ENCODE measurements around the gene NUP62. TPM values are rescaled to one million over a fixed set of nuclear protein-coding genes. Genes with fewer than 3 reads are reported as not detected.

The NUP62 gene
- total RNA-seq, 1 experiment from 2014 or later, result 37.9 TPM

- no peaks in the 10 kb centered on the region for H3K9me3 ChIP-seq (ENCODE audit: low read length)
- H3K27ac ChIP-seq (ENCODE audit: low read length), result peak overlapping the region; percentile 86
- peak overlapping the region; percentile 60; the same call in 1 of the 2 replicates for H2AFZ ChIP-seq (ENCODE audit: low read length)
- H3K36me3 ChIP-seq (ENCODE audit: insufficient read depth, low read length), result peaks cover 14% of the 10 kb centered on the region; the same call in 1 of the 2 replicates
- H3K4me2 ChIP-seq (ENCODE audit: low read depth, low read length, poor library complexity, severe bottlenecking), result peak overlapping the region; percentile 75
- H3K9me2 ChIP-seq (replicated peaks; ENCODE audit: insufficient read depth, low read length), result no peaks in the 10 kb centered on the region
- H3K27me3 ChIP-seq (ENCODE audit: low read length), result no peaks in the 10 kb centered on the region
- H3K4me3 ChIP-seq (ENCODE audit: low read length), result peak overlapping the region; percentile 84
- H3K9ac ChIP-seq (ENCODE audit: low read length), result peak overlapping the region; percentile 97
- no peaks in the 10 kb centered on the region for H4K20me1 ChIP-seq (ENCODE audit: insufficient read depth, low read depth, low read length)
- DNase-seq, result peak; percentile 92
- H3K79me2 ChIP-seq (ENCODE audit: low read length), result peaks cover 30% of the 10 kb centered on the region
- H3K4me1 ChIP-seq (ENCODE audit: low read length), result peaks cover 28% of the 10 kb centered on the region
Observed at GRCh38 chr19:49875857-49876421, 53.4 kb downstream of the NUP62 start.

GRCh38 chr19:49875177-49875576 lies 54.1 kb downstream of the NUP62 start:
- Histone ChIP-seq H3K9ac (ENCODE audit: low read length) (peak overlapping the region; percentile 97), H2AFZ (ENCODE audit: low read length) (no peak overlapping the region), H4K20me1 (ENCODE audit: insufficient read depth, low read depth, low read length) (no peaks in the 10 kb centered on the region), H3K79me2 (ENCODE audit: low read length) (peaks cover 30% of the 10 kb centered on the region), H3K9me2 (replicated peaks; ENCODE audit: insufficient read depth, low read length) (no peaks in the 10 kb centered on the region), H3K27ac (ENCODE audit: low read length) (peak overlapping the region; percentile 86; the same call in 1 of the 2 replicates), H3K4me3 (ENCODE audit: low read length) (peak overlapping the region; percentile 84), H3K4me1 (ENCODE audit: low read length) (peaks cover 35% of the 10 kb centered on the region), H3K9me3 (ENCODE audit: low read length) (no peaks in the 10 kb centered on the region), H3K27me3 (ENCODE audit: low read length) (no peaks in the 10 kb centered on the region), H3K36me3 (ENCODE audit: insufficient read depth, low read length) (0 out of 2 replicates have a peak, but pooled peaks cover 7% of the 10 kb centered on the region), H3K4me2 (ENCODE audit: low read depth, low read length, poor library complexity, severe bottlenecking) (peak overlapping the region; percentile 75)
- no peak for DNase-seq

DNA sequence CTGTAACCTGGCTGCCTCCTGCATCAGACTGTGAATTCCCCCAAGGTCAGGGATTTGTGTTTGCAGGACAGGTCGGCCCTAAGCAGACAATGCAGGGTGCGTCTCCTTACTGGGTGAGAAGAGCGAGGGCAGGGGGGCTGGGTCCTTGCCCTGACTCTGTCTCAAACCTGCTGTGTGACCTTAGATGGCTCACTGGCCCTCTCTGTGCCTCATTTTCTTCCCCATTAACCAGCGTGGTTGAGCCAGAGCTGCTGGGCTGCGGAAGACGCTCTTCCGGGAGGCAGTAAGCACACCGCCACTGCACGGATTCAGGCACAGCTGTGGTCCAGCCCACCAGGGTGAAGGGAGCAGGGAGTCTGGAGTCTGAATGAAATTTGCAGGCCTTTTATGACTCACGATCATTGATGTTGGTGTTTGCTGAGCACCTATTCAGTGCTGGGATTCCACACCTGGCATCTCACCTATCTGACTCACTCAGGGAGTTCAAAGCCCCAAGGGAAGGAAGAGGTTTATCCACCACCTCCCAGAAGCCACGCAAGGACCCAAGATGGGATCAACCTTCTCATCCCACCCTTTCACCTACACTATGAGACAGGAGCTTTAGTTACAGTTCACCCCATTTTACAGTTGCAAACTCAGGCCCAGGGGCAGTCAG lies 54.7 kb downstream of the NUP62 start:
- Histone ChIP-seq H3K27ac (ENCODE audit: low read length) (0 out of 2 replicates have a peak overlapping the region, but pooled peaks have one; percentile 86), H3K27me3 (ENCODE audit: low read length) (no peaks in the 10 kb centered on the region), H3K4me3 (ENCODE audit: low read length) (peak overlapping the region; percentile 84; the same call in 1 of the 2 replicates), H3K79me2 (ENCODE audit: low read length) (peaks cover 30% of the 10 kb centered on the region), H3K9ac (ENCODE audit: low read length) (peak overlapping the region; percentile 97), H4K20me1 (ENCODE audit: insufficient read depth, low read depth, low read length) (no peaks in the 10 kb centered on the region), H3K4me1 (ENCODE audit: low read length) (peaks cover 40% of the 10 kb centered on the region), H3K9me2 (replicated peaks; ENCODE audit: insufficient read depth, low read length) (no peaks in the 10 kb centered on the region), H3K36me3 (ENCODE audit: insufficient read depth, low read length) (0 out of 2 replicates have a peak, but pooled peaks cover 7% of the 10 kb centered on the region), H3K9me3 (ENCODE audit: low read length) (no peaks in the 10 kb centered on the region), H3K4me2 (ENCODE audit: low read depth, low read length, poor library complexity, severe bottlenecking) (peak overlapping the region; percentile 75), H2AFZ (ENCODE audit: low read length) (no peak overlapping the region)
- no peak for DNase-seq

- no peaks in the 10 kb centered on the region for H4K20me1 ChIP-seq (ENCODE audit: insufficient read depth, low read depth, low read length)
- no peak overlapping the region for H3K4me3 ChIP-seq (ENCODE audit: low read length)
- H3K4me2 ChIP-seq (ENCODE audit: low read depth, low read length, poor library complexity, severe bottlenecking), result no peak overlapping the region
- H3K9me3 ChIP-seq (ENCODE audit: low read length), result no peaks in the 10 kb centered on the region
- no peak overlapping the region for H3K27ac ChIP-seq (ENCODE audit: low read length)
- no peak overlapping the region for H2AFZ ChIP-seq (ENCODE audit: low read length)
- H3K27me3 ChIP-seq (ENCODE audit: low read length), result no peaks in the 10 kb centered on the region
- peaks cover 40% of the 10 kb centered on the region for H3K4me1 ChIP-seq (ENCODE audit: low read length)
- peaks cover 28% of the 10 kb centered on the region for H3K79me2 ChIP-seq (ENCODE audit: low read length)
- no peaks in the 10 kb centered on the region for H3K36me3 ChIP-seq (ENCODE audit: insufficient read depth, low read length)
- H3K9ac ChIP-seq (ENCODE audit: low read length), result no peak overlapping the region
- DNase-seq, result no peak
- no peaks in the 10 kb centered on the region for H3K9me2 ChIP-seq (replicated peaks; ENCODE audit: insufficient read depth, low read length)
Observed at GRCh38 chr19:49873834-49874233, 55.5 kb downstream of the NUP62 start.

- no peak overlapping the region for H3K9ac ChIP-seq (ENCODE audit: low read length)
Observed at GRCh38 chr19:49873129-49873521, 56.2 kb downstream of the NUP62 start.

DNA sequence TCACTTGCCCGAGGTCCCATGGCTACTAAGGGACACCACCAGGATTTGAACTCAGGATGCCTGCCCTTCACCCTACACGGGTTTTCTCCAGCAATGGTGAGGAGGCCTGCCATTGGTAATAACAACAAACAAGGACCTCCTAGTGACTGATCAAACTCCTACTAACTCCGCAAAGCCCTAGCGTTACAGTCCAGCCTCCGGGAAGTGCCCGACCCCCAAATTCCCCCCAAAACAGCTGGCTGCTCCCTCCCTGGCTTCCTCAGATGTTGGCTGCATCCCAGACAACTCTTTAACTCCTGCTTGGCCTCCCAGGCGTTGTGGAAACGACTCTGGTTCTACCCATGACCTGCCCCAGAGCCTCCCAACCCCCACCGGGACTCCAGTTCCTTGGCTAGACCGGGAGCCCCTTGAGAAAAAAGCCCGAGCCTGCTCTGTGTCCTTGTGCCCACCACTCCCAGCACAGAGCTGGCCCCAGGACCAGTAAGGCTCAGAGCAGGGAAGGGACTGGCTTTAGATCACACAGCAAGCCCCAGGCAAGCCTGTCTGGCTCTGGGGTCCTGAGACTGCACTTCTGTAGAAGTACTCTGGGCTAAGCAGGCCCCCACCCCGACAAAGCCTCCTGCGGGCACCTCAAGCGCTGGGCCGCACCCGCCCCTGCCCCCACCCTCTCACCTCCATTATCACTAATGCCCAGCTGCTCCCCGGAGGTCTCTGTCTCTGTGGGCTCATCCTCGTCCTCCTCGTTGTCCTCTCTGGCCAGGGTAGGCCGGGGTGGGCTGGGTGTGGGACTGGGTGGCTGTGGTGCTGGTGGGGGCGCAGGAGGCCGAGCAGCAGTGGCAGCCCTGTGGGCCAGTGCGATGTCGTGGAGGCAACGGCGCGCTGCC lies 56.8 kb downstream of the NUP62 start:
- no peak overlapping the region for H3K27ac ChIP-seq (ENCODE audit: low read length)
- H2AFZ ChIP-seq (ENCODE audit: low read length), result no peak overlapping the region
- no peaks in the 10 kb centered on the region for H3K27me3 ChIP-seq (ENCODE audit: low read length)
- H3K36me3 ChIP-seq (ENCODE audit: insufficient read depth, low read length), result no peaks in the 10 kb centered on the region
- no peaks in the 10 kb centered on the region for H3K9me3 ChIP-seq (ENCODE audit: low read length)
- H3K4me3 ChIP-seq (ENCODE audit: low read length), result no peak overlapping the region
- H3K79me2 ChIP-seq (ENCODE audit: low read length), result peaks cover 20% of the 10 kb centered on the region
- no peak overlapping the region for H3K4me2 ChIP-seq (ENCODE audit: low read depth, low read length, poor library complexity, severe bottlenecking)
- H4K20me1 ChIP-seq (ENCODE audit: insufficient read depth, low read depth, low read length), result no peaks in the 10 kb centered on the region
- DNase-seq, result no peak
- H3K9ac ChIP-seq (ENCODE audit: low read length), result no peak overlapping the region
- peaks cover 44% of the 10 kb centered on the region for H3K4me1 ChIP-seq (ENCODE audit: low read length)
- H3K9me2 ChIP-seq (replicated peaks; ENCODE audit: insufficient read depth, low read length), result no peaks in the 10 kb centered on the region

More at GRCh38 chr19:49873129-49873521, 56.2 kb downstream of the NUP62 start:
- Histone ChIP-seq H3K4me2 (ENCODE audit: low read depth, low read length, poor library complexity, severe bottlenecking) (no peak overlapping the region), H3K79me2 (ENCODE audit: low read length) (peaks cover 21% of the 10 kb centered on the region), H2AFZ (ENCODE audit: low read length) (no peak overlapping the region), H4K20me1 (ENCODE audit: insufficient read depth, low read depth, low read length) (no peaks in the 10 kb centered on the region), H3K27ac (ENCODE audit: low read length) (no peak overlapping the region), H3K4me3 (ENCODE audit: low read length) (no peak overlapping the region), H3K36me3 (ENCODE audit: insufficient read depth, low read length) (no peaks in the 10 kb centered on the region), H3K9me2 (replicated peaks; ENCODE audit: insufficient read depth, low read length) (no peaks in the 10 kb centered on the region), H3K27me3 (ENCODE audit: low read length) (no peaks in the 10 kb centered on the region), H3K9me3 (ENCODE audit: low read length) (no peaks in the 10 kb centered on the region), H3K4me1 (ENCODE audit: low read length) (peaks cover 40% of the 10 kb centered on the region)
- DNase-seq, result no peak

DNA sequence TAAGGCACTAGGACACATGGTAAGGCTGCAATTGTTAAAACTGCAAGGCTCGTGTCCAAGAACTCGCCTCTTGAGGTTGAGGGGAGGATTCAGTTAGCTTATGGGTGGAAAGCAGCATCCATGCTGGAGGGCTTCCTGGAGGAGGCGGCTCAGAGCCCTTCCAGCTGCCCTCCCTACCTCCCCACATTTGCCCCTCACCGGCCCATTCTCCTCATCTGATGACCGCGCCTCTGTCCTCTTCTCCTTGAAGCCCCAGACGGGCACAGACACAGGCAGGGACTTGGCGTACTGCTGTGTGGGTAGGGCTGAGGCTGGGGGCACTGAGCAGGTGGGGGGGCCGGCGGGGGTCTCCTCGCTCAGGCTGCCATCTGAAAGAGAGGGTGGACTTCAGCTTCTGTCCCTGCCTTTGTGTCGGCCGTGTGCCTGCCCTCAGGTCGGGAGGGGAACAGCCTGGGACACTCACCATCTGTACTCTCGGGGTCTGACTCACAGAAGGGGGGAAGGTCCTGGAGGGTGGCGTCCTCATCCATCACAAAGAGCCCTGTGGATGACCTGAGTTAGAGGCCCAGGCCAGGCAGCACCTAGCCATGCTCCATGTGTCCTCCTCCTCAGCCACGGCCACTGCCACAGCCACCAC lies 57.8 kb downstream of the NUP62 start:
- Histone ChIP-seq H3K9me3 (ENCODE audit: low read length) (no peaks in the 10 kb centered on the region), H3K4me1 (ENCODE audit: low read length) (peaks cover 45% of the 10 kb centered on the region), H3K4me2 (ENCODE audit: low read depth, low read length, poor library complexity, severe bottlenecking) (no peak overlapping the region), H2AFZ (ENCODE audit: low read length) (no peak overlapping the region), H4K20me1 (ENCODE audit: insufficient read depth, low read depth, low read length) (peaks cover 3% of the 10 kb centered on the region; the same call in 1 of the 2 replicates), H3K79me2 (ENCODE audit: low read length) (peaks cover 25% of the 10 kb centered on the region), H3K9ac (ENCODE audit: low read length) (no peak overlapping the region), H3K36me3 (ENCODE audit: insufficient read depth, low read length) (no peaks in the 10 kb centered on the region), H3K27ac (ENCODE audit: low read length) (no peak overlapping the region), H3K27me3 (ENCODE audit: low read length) (no peaks in the 10 kb centered on the region), H3K9me2 (replicated peaks; ENCODE audit: insufficient read depth, low read length) (no peaks in the 10 kb centered on the region), H3K4me3 (ENCODE audit: low read length) (no peak overlapping the region)
- DNase-seq, result no peak

Data from Karpas-422 (cell line).